HS-27A (cell line): ENCODE results near the gene POU2AF2.
"Not testable (repeated sequence)": the region's sequence is repeated elsewhere in the genome, so short reads cannot be mapped to it uniquely, and the experiment has no call there.

Experiments
- DNase-seq: peaks from one replicate; pipeline ENCODE4 v3.0.0-alpha.2; 2012; ENCODE audit warnings: low read depth, missing footprints

Gene POU2AF2

DNA sequence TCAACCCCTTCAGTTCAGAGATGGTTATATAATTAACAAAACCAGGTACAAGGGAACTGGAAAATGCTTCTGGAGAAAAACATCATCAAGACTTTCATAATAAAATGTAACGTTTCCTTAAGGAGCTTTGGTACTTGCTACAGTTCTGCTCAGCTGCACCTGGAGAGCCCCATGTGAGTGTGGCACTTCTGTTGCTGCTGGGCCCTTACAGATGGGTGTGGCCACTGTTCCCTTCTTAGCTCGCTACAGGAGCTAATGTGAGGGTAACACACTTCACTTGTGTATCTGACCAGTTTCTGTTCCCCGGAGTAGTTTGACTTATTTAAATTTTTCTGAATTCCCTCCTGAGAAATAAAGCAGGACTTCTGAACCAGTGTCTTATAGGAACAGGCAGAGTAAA is 56.8 kb downstream of the POU2AF2 start:
- no peak for DNase-seq

DNA sequence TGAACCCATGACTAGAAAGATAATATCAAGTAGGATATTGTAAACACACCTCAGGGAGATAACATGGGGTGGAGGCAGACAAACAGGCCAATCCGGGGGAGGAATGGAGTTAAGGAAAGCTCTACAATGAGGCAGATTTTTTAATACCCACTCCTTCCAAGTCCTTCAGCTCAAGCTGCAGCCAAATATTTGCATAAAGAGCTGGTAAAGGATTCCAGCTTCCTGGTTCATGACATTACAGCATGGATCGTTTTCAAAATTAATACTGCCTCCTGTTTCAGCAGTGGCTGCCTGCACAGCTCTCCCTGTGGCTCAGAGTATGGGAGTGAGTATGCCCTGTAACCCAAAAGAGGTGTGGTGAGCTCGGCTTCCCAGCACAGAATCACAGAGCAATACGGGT is 57.9 kb downstream of the POU2AF2 start:
- DNase-seq, result no peak

DNA sequence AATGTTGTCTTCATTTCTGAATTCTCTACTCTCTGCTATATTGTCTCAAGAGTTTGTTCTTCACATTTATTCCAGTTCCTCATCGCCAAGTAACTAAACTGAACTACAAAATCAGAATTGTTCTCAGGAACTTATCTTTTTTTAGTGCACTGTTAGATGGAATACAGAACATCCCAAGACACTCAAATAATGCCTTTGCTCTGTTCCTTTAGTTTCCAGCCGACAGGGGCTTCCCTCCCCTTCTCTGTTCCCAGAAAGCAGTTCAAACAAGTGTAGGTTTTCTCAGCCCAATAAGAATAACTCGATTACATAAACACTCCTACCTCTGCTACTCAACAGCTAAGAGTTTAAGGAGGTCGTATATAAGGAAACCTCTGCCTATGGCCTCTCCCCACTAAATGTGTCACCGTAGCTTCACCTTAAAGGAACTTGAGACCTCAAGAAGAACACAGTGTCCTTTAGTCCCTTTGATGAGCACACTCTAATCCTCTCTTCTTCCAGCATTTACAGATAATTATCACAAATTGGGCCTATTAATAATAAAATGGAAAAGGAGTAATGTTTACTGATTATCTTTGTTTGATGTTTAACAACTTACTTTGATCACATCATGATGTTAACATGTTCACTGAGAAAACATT is 59.8 kb downstream of the POU2AF2 start:
- DNase-seq, result no peak

DNA sequence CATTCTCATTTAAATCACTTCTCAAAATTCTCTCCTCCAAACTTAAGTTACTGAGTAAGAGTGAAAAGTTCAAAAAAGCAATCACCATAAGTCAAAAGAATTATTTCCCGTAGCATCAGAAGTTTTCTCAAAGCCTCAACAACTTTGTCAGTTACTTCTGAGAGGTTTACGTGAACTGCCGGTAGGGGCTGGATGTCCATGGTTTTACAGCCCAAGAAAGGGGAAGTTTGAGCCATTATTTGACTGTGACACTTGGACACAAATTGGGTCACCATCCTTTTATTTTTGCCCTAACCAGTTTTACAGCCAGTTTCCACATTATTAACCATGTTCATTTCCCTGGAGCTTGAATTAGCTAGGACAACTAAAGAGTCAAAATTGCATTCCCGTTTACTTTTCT is 60.4 kb downstream of the POU2AF2 start:
- DNase-seq, result no peak

DNA sequence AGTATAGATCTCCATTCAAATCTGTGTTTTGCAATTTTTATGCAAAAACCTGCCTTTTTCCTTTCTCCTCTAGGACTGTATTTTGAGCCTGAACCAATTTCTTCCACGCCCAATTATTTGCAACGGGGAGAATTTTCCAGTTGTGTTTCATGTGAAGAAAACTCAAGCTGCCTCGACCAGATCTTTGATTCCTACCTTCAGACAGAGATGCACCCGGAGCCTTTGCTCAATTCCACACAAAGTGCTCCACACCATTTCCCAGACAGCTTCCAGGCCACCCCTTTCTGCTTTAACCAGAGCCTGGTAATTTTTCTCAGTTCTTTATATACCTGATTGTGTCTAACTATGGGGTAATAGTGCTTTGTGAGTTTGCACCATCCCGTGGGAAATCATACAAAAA is 60.8 kb downstream of the POU2AF2 start:
- DNase-seq, result no peak

DNA sequence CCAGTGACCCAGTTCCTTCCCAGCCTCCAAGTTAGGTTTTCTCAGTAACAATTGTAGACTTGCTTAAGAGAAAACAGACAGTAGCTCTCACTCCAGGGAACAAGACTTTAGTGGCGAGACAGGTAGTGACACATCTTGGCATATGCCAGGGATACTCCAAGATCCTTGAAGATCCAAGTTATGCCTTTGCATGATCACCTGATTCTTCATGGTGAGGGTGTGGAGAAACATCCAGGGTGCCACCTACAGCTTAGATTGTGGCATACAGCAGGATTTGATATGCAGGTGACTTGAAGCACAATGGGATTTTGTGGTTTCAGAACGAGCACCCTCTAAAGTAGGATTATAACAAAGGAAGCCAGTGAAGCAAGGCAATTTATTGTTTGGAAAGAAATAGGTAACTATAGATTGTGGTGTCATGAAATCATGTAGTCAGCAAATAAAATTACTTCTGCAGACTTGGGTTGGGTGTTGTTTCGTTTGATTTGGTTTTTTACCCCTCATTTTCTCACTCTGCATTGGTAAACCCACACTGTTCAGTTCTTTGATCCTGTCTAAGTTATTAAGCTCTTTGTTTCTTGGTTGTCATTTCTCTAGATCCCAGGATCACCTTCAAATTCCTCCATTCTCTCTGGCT is 62.1 kb downstream of the POU2AF2 start:
- DNase-seq, result no peak

DNA sequence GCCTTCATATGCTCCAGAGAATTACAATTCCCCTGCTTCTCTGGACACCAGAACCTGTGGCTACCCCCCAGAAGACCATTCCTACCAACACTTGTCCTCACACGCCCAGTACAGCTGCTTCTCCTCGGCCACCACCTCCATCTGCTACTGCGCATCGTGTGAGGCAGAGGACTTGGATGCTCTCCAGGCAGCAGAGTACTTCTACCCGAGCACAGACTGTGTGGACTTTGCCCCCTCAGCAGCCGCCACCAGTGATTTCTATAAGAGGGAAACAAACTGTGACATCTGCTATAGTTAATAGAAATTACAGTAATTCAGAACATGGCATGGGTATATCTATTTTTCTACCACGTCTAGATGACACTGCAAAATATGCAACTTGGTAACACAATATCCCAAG is 62.6 kb downstream of the POU2AF2 start:
- DNase-seq, result no peak

DNA sequence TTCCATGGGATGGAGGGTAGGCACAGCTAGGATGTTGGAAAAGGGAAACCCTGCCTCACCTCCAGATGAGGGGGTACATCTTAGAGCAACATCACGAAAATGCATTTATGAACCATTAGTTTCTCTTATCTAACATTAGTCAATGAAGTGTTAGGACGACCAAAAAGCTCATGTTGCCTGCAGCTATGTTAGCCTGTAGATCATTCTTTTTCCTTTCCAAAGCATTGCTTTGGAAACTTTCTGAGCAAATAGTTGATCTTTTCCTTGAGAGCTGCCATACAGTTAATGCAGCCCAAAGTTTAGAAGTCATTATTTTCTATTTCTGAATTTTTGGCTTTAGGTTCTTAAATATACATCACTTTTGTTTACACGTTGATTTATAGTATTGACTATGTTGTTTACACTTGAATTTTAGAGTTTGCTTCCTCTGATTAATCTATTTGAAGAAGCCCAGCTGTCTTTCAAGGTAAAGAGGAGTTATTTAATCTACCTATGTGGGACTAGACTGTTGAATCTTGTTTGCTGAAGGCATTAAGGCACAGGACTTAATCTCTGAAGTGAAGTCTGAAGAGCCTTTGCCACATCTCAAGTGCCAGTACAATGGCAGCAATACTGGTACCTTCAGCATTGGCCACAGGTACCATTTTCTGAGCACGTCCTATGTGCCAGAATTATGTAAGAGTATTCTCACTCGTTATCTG is 63.8 kb downstream of the POU2AF2 start:
- DNase-seq, result no peak

DNA sequence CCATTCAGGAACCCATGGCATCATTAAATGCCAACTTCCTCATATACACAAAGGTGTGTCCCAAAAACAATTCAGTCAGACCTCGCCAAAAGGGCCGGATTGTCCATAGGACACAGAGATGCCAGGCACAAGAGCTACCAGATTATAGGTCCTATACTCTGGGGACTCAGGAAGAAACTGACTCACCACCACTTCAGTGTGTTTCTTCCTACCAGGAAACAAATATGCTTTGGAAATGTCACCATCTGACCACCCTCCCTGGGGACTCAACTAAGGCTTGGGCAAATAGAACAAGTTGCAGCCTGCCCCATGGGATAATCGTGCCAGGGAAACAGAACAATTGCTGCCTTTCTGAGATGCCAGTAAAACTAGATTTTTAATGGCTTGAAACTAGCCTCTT is 64.6 kb downstream of the POU2AF2 start:
- DNase-seq, result no peak

DNA sequence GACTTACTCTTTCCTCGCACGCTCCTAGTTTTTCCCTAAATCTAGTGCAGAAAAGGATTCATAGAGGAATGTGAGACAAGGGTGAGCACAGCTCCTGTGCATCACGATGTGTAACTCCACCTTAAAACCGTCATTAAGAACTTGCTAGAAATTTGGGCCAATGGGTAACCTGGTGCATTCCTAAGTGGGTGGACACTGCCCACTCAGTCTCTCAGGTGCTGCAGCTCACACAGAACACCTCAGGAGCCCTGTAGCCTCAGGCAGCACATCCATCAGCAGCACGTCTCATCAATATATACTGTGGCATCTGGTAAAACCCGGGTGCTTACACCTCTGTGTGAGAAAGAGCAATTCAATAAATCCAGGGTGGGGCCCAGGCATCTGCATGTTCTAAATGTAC is 65.2 kb downstream of the POU2AF2 start:
- DNase-seq, result no peak

DNA sequence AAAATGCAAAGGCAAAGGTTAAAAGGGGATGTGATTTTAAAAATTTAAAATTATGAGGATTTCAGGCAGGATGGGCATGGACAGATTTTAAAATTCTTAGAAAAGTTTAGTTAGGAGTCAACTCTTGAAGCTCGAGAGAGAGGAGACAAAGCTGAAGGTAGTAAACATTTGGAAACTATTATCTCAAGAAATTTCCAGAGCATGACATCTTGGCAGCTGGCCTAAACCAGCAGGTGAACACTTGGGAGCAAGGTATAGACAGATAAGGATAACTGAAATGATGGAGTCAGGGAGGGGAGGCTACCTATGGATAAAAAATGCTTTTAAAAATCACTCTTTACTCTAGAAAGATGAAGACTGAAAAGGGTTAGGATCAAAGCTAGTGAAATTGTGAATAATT is 66.6 kb downstream of the POU2AF2 start:
- DNase-seq, result no peak

DNA sequence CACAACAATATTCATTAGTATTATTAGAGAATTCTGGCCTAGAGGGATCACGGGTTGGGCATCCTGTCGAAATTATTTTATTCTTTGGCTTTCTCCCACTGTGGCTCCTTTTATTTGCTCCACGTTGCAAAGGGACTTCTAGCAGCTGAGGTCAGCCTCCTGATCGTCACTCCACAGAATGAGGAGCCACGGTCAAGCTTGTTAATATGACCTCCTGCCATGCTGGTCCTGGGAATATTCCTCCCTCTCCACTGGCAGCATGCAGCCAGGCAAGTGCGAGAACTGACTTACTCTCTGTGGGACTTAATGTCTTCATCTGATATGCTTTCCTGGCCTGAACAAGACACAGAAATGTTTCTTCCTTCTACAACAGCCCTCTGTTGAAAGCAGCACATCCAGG is 73.8 kb downstream of the POU2AF2 start:
- no peak for DNase-seq

DNA sequence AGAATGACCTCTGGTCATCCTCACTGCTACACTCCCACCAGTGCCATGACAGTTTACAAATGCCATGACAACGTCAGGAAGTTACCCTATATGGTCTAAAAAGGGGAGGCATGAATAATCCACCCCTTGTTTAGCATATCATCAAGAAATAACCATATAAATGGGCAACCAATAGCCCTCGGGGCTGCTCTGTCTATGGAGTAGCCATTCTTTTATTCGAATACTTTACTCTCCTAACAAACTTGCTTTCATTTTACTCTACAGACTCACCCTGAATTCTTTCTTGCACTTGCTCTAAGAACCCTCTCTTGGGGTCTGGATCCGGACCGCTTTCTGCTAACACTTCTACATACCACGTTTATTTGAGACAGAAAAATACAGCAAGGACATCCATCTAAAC is 74.7 kb downstream of the POU2AF2 start:
- not testable (repeated sequence) for DNase-seq

DNA sequence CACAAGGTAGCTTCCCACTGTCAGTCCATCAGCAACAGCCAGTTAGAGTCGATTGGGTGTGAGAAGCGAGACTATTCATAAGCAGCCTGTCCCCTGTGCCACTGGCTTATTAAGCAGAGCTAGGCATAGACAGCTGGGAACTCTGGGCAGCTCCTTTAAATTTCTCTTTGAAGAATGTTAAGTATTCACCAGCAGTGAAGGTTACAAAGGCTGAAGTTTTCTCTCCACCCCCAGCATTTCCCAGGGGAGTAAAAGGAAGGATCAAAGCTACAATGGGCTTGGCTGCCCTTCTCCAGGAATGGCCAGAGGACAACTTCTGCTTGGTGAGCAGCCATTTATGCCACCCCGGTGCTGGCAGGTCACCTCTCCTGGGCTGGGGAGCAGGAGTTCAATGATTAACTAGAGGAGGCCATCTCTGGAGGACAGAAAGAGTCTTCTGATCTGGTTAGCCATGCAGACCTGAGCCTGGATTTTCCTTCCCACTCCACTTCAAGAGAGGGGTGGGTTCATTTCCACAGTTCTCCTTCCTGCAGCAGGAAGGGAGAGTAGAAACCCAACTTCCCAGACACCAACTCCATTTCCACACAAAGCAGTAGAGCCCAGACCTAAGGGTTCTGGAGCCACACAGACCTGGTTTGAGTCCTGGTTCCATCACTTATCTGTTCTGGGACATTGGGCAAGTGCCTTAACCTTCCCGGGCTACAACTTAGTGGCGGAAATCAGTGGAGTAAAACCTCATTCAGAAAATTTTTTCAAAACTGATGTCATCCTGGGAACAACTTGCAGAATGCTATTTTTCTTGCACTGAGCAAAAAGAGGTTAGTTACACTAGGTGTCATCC is 75.4 kb downstream of the POU2AF2 start:
- DNase-seq, result no peak

DNA sequence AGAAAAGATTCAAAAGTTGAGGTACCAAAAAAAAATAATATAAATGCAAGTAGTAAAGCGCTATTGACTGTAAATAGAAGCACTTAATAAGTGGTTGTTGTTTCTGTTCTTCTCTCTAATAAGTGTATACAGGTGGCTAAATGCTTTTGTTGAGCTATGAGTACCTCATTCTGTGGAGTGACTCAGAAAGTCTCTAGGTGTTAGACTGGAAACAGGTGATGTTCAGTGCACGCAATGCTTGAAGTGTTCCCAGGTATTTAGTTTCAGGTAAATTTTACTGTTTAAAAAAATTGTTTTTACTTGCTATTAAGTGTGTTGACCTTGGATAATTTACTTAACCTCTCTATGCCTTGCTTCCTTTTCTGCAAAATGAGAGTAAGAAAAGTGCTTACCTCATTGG is 77.0 kb downstream of the POU2AF2 start:
- DNase-seq, result no peak

DNA sequence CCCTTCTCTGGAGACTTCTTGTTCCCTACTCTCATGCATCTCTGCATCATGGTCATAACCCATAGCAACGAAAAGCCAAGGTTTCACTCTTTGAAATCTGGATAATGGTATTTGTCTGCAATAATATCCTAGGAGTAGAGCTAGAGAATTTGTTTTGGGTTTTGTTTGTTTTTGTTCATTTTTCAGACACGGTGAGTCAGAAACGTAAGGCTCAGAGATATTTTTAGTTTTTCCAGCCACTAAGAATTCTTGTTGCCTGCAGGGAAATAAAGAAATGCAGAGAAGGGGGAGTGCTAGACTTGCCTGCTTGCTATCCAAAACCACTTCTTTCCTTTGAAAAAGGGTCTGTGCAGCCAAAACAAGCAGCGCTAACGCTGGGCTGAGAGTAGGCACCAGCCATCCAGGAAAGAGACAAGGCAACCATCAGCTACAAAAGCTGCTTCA is 78.8 kb downstream of the POU2AF2 start:
- no peak for DNase-seq

DNA sequence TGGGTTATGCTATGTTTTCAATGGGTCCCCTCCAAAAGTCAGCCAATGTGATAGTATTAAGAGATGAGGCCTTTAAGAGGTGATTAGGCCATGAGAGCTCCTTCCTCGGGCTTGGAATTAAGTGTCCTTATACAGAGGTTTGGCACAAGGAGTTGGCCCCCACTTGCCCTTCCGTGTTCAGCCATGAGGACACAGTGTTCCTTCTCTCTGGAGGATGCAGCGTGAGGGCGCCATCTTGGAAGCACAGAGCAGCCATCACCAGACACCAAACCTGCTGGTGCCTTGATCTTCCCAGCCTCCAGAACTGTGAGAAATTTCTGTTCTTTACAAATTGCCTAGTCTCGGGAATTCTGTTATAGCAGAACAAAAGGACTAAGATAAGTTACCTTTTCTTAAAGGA is 79.7 kb downstream of the POU2AF2 start:
- no peak for DNase-seq

DNA sequence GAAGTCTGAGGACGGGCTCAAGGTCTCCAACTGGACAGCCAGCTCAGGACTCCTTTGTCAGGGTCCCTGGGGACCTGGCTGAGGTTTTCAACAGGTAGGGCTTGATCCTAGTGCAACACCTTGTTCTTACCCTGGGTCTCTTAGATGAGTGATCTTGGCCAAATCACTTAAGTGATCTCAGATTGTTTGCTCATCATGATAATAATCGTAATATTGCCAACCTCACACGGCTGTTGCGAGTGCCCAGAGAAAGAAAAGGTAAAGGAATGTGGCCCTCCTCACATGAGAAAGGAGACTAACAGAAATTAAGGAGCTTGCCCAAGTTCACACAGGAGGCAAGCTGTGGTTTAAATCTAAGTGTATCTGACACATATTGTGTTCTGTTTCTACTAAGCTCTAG is 81.3 kb downstream of the POU2AF2 start:
- no peak for DNase-seq

DNA sequence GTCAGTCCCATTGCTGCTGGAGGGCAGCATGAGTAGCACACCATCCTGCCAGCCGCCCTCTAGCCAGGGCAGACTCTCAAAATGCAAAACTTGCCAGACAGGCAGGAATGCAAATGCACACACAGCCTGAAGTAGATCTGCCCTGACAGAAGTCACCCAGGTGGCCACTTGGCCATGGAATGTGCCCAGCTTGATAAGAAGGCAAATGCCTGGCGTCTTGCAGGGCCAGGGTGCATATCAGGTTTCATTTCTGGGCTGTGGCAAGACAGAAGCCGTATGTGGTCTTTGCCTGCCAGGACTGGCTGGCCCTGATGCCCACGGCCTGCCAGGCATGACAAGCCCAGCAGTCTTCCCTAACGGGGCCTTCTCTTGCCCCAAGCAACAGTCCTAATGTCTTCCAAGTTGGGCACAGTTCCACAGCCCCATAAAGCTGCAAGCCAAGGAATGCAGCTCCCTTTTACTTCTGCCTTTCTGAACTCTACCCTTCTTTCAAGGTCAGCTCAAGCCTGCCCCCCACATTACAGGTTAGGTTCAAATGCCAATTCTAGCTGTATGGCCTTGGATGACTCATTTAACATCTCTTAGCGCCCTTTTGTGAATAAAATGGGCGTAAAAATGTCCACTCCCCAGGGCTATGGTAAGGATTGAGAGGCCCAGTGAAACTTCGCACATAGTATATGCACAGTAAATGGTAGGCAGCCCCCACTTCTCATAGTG is 82.5 kb downstream of the POU2AF2 start:
- no peak for DNase-seq

DNA sequence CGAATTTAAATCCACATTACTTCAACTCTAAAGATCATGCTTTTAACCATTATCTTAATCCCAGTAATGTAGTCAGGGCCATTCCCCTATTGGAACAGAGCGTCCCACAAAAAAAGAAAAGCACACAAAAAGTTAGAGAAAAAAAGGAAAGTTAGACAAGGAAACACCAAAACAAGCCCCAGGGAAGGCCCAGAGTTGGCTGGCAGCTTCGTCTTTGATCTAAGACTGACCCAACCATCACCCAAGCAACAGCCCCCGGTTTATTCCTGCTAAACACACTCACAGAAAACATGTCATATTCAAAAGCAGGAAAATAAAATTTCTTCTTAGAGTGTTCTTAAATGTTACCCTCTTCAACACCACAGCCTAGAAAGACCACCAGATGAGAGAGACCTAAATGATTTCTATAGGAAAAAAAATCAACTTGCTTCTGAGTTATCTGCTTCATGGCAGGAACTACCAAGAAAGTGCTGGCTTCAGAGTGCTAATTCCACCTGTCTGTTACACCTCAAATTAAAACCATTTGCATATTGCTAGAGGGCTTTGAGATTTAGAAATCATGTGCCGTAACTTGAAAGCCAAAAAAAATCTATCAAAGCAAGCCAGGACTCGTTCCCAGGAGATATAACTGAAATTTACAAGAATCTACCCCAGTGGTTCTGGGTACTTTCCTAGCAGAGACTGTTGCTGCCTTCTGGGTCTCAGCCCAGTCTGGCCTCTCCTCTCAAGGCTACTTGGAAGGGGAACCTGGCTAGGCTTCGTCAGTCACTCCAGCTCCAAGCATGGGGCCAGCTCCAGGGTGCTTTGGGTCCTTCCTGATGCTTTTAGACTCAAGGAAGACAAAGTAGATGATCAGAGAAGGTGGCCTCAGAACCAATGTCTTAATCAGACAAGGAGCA is 84.0 kb downstream of the POU2AF2 start:
- no peak for DNase-seq
